H1 (cell line): ENCODE results near the gene FBXO28.

Experiments used
- ATF3 ChIP-seq: IDR thresholded peaks from 2 replicates; pipeline ENCODE4 v1.6.1; 2011; ENCODE audit warnings: low read depth, mild to moderate bottlenecking, low read length; ENCODE audit not compliant: insufficient read depth
- CEBPB ChIP-seq: IDR thresholded peaks from 2 replicates; pipeline ENCODE4 v1.6.1; 2012; ENCODE audit warnings: low read depth, low read length
- CREB1 ChIP-seq: IDR thresholded peaks from 2 replicates; pipeline ENCODE4 v1.6.1; 2012; ENCODE audit warnings: inconsistent platforms
- CTCF ChIP-seq, 3 experiments: IDR thresholded peaks; 1 replicate in 2 of 3; 2 replicates in 1 of 3; pipeline versions ENCODE4 v1.5.1 to v1.6.1; 2011; ENCODE audit warnings: low read length in 3 of 3, mild to moderate bottlenecking in 3 of 3, inconsistent platforms in 2 of 3, low read depth in 1 of 3, moderate library complexity in 1 of 3; ENCODE audit not compliant: insufficient read depth in 1 of 3; ENCODE audit errors: control extremely low read depth in 1 of 3
- EP300 ChIP-seq, 2 experiments: IDR thresholded peaks; 1 replicate in 1 of 2; 2 replicates in 1 of 2; pipeline ENCODE4 v1.6.1; 2011 to 2012; ENCODE audit warnings: low read depth in 2 of 2, low read length in 2 of 2, mild to moderate bottlenecking in 2 of 2, borderline replicate concordance in 1 of 2, inconsistent platforms in 1 of 2, moderate library complexity in 1 of 2
- JUN ChIP-seq: IDR thresholded peaks from 2 replicates; pipeline ENCODE4 v1.6.1; 2011; ENCODE audit warnings: low read depth, mild to moderate bottlenecking, improper control_type of control experiment, low read length
- SIN3A ChIP-seq, 2 experiments: IDR thresholded peaks in 1 of 2; conservative IDR thresholded peaks in 1 of 2; 2 replicates each; pipeline ENCODE4 v1.6.1; 2011 to 2012; ENCODE audit warnings: low read length in 2 of 2, improper control_type of control experiment in 1 of 2, low read depth in 1 of 2, mild to moderate bottlenecking in 1 of 2
- SUZ12 ChIP-seq: fragments of 200-600 bp; sonication (generic); IDR thresholded peaks from 2 replicates; pipeline ENCODE4 v1.6.1; 2012; ENCODE audit warnings: mild to moderate bottlenecking, inconsistent platforms, low read length, moderate library complexity, mixed read lengths

DNA sequence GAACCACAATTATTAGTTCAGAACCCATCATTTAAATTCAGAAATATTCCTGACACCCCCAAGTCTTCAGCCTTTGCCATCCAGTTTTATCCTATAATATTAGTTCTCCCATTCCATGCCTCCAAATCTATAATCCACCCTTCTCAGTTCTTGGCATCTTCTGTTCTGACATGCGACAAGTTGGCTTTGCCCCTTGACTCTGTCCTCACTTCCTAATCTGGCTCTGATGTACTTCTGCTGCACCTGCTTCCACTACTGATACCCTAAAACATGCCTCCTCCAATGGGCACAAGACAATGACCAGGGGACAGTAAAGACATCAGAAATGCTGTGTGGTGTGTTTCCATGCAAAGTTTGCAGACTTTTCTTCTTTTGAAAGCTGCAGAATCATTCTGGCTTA lies 17.1 kb upstream of the FBXO28 start:
- TF ChIP-seq CTCF (IDR thresholded peaks at IDR 0.05; ENCODE audit: control extremely low read depth in 1 of 3, insufficient read depth in 1 of 3, low read depth in 1 of 3, low read length in 3 of 3) (no peak), JUN (no peak), EP300 (IDR thresholded peaks at IDR 0.05; ENCODE audit: borderline replicate concordance in 1 of 2, low read depth in 2 of 2, low read length in 2 of 2) (no peak), SUZ12 (no peak), CREB1 (no peak), CEBPB (no peak), SIN3A (conservative IDR thresholded peaks at IDR 0.05 in 1 of 2, IDR thresholded peaks at IDR 0.05 in 1 of 2; ENCODE audit: low read depth in 1 of 2, low read length in 2 of 2) (no peak), ATF3 (no peak)
